H9 (cell line): ENCODE results near the gene MICAL3. TPM values are rescaled to one million over a fixed set of nuclear protein-coding genes. Genes with fewer than 3 reads are reported as not detected.

Experiments used
- DNase-seq: peaks from one replicate; pipeline ENCODE4 v3.0.0-alpha.2; 2017
- H2AFZ ChIP-seq: one replicate; pipeline ENCODE4 v1.6.1; 2013; ENCODE audit warnings: mild to moderate bottlenecking, low read length, control low read depth, moderate library complexity
- H2AK5ac ChIP-seq: 2 replicates; pipeline ENCODE4 v1.6.1; 2013; ENCODE audit warnings: low read length, control low read depth, mixed read lengths; ENCODE audit not compliant: insufficient read length
- H2BK120ac ChIP-seq: one replicate; pipeline ENCODE4 v1.6.1; 2013; ENCODE audit warnings: low read depth, mild to moderate bottlenecking, low read length, control low read depth, inconsistent platforms; ENCODE audit not compliant: poor library complexity, severe bottlenecking
- H2BK12ac ChIP-seq: 2 replicates; pipeline ENCODE4 v1.6.1; 2013; ENCODE audit warnings: low read length, control low read depth, mixed read lengths, low read depth; ENCODE audit not compliant: insufficient read length
- H2BK15ac ChIP-seq: 2 replicates; pipeline ENCODE4 v1.6.1; 2013; ENCODE audit warnings: low read depth, low read length, control low read depth
- H2BK20ac ChIP-seq: one replicate; pipeline ENCODE4 v1.6.1; 2013; ENCODE audit warnings: low read depth, mild to moderate bottlenecking, low read length, control low read depth, inconsistent platforms; ENCODE audit not compliant: poor library complexity, severe bottlenecking
- H2BK5ac ChIP-seq: 2 replicates; pipeline ENCODE4 v1.6.1; 2013; ENCODE audit warnings: low read length, control low read depth, mixed read lengths; ENCODE audit not compliant: insufficient read length
- H3K14ac ChIP-seq: 2 replicates; pipeline ENCODE4 v1.6.1; 2013; ENCODE audit warnings: low read length, control low read depth; ENCODE audit not compliant: insufficient read depth
- H3K18ac ChIP-seq: 2 replicates; pipeline ENCODE4 v1.6.1; 2013; ENCODE audit warnings: low read depth, mild to moderate bottlenecking, mixed read lengths, low read length, control low read depth; ENCODE audit not compliant: insufficient read length
- H3K23ac ChIP-seq: 2 replicates; pipeline ENCODE4 v1.6.1; 2013; ENCODE audit warnings: low read length, control low read depth, mixed read lengths, low read depth; ENCODE audit not compliant: insufficient read length
- H3K23me2 ChIP-seq: 2 replicates; pipeline ENCODE4 v1.6.1; 2013; ENCODE audit warnings: low read depth, mild to moderate bottlenecking, mixed read lengths, low read length, control low read depth; ENCODE audit not compliant: insufficient read length, poor library complexity, severe bottlenecking
- H3K27ac ChIP-seq: 2 replicates; pipeline ENCODE4 v1.5.1; 2013; ENCODE audit warnings: low read length, control low read depth, mixed read lengths, low read depth; ENCODE audit not compliant: insufficient read length
- H3K27me3 ChIP-seq: 2 replicates; pipeline ENCODE4 v1.6.1; 2013; ENCODE audit warnings: low read length, control low read depth, inconsistent platforms; ENCODE audit not compliant: insufficient read depth
- H3K4ac ChIP-seq: 2 replicates; pipeline ENCODE4 v1.6.1; 2013; ENCODE audit warnings: low read depth, mild to moderate bottlenecking, control low read depth, inconsistent platforms, low read length, moderate library complexity
- H3K4me1 ChIP-seq: 2 replicates; pipeline ENCODE4 v1.6.1; 2013; ENCODE audit warnings: low read length, control low read depth, inconsistent platforms; ENCODE audit not compliant: insufficient read depth
- H3K4me2 ChIP-seq: 2 replicates; pipeline ENCODE4 v1.6.1; 2013; ENCODE audit warnings: low read length, control low read depth, mixed read lengths; ENCODE audit not compliant: insufficient read length, insufficient read depth
- H3K56ac ChIP-seq: 2 replicates; pipeline ENCODE4 v1.6.1; 2013; ENCODE audit warnings: low read depth, mild to moderate bottlenecking, mixed read lengths, low read length, control low read depth; ENCODE audit not compliant: insufficient read length
- H3K79me1 ChIP-seq: 2 replicates; pipeline ENCODE4 v1.6.1; 2013; ENCODE audit warnings: low read depth, mild to moderate bottlenecking, moderate library complexity, low read length, control low read depth, inconsistent platforms; ENCODE audit not compliant: insufficient read depth, poor library complexity, severe bottlenecking
- H3K79me2 ChIP-seq: 2 replicates; pipeline ENCODE4 v1.6.1; 2013; ENCODE audit warnings: low read length, control low read depth, inconsistent platforms; ENCODE audit not compliant: insufficient read depth
- H3K9ac ChIP-seq: 2 replicates; pipeline ENCODE4 v1.6.1; 2013; ENCODE audit warnings: low read length, control low read depth, mixed read lengths; ENCODE audit not compliant: insufficient read length; ENCODE audit errors: extremely low read depth
- H3K9me3 ChIP-seq: one replicate; pipeline ENCODE4 v1.6.1; 2013; ENCODE audit warnings: low read depth, low read length, inconsistent platforms; ENCODE audit not compliant: control insufficient read depth
- H3T11ph ChIP-seq: one replicate; pipeline ENCODE4 v1.6.1; 2013; ENCODE audit warnings: mild to moderate bottlenecking, low read length, control low read depth, inconsistent platforms
- H4K20me1 ChIP-seq: one replicate; pipeline ENCODE4 v1.6.1; 2013; ENCODE audit not compliant: control insufficient read depth, insufficient read length, insufficient read depth
- H4K5ac ChIP-seq: 2 replicates; pipeline ENCODE4 v1.6.1; 2013; ENCODE audit warnings: low read depth, mild to moderate bottlenecking, mixed read lengths, low read length, control low read depth; ENCODE audit not compliant: insufficient read length
- H4K8ac ChIP-seq: replicated peaks from 2 replicates; pipeline ENCODE4 v1.6.1; 2013; ENCODE audit warnings: low read length, control low read depth, mixed read lengths, low read depth; ENCODE audit not compliant: insufficient read length
- H4K91ac ChIP-seq: 2 replicates; pipeline ENCODE4 v1.6.1; 2013; ENCODE audit warnings: low read depth, mild to moderate bottlenecking, moderate library complexity, mixed read lengths, low read length, control low read depth; ENCODE audit not compliant: insufficient read length
- H3K27ac Mint-ChIP-seq, 3 experiments: 2 replicates in 2 of 3; 3 replicates in 1 of 3; pipeline ENCODE4 v1.8.0; 2020 to 2021; ENCODE audit warnings: mixed read lengths in 3 of 3, mild to moderate bottlenecking in 1 of 3, moderate library complexity in 1 of 3
- H3K27me3 Mint-ChIP-seq: 2 replicates; pipeline ENCODE4 v1.8.0; 2021; ENCODE audit warnings: low read depth, mild to moderate bottlenecking, moderate library complexity, mixed read lengths
- H3K36me3 Mint-ChIP-seq, 3 experiments: 2 replicates in 2 of 3; 3 replicates in 1 of 3; pipeline ENCODE4 v1.8.0; 2020 to 2021; ENCODE audit warnings: low read depth in 3 of 3, mixed read lengths in 3 of 3; ENCODE audit not compliant: insufficient read depth in 1 of 3
- H3K4me1 Mint-ChIP-seq, 2 experiments: 2 replicates each; pipeline ENCODE4 v1.8.0; 2020; ENCODE audit warnings: mixed read lengths in 2 of 2
- H3K4me3 Mint-ChIP-seq, 2 experiments: 2 replicates in 1 of 2; 3 replicates in 1 of 2; pipeline ENCODE4 v1.8.0; 2020 to 2021; ENCODE audit warnings: mild to moderate bottlenecking in 2 of 2, mixed read lengths in 2 of 2, moderate library complexity in 1 of 2
- H3K9me3 Mint-ChIP-seq, 2 experiments: 2 replicates in 1 of 2; 3 replicates in 1 of 2; pipeline ENCODE4 v1.8.0; 2020; ENCODE audit warnings: mild to moderate bottlenecking in 2 of 2, mixed read lengths in 2 of 2, moderate library complexity in 1 of 2
- CTCF ChIP-seq: fragments of 200-600 bp; sonication (generic); conservative IDR thresholded peaks from 3 replicates; pipeline ENCODE4 v1.8.0; 2021; ENCODE audit warnings: antibody characterized with exemption, mild to moderate bottlenecking
- WGBS: extraction: QIAGEN DNeasy Blood & Tissue Kit; methylation state at CpG from one replicate; pipeline ENCODE4 v1.1.7; 2013; ENCODE audit warnings: missing lambda C conversion rate, low lambda C conversion rate, mixed read lengths; ENCODE audit not compliant: insufficient read length; ENCODE audit errors: extremely low coverage; 5-methylcytosine and 5-hydroxymethylcytosine counted together
- total RNA-seq: library from RNA; stranded (reverse); gene quantifications from 2 replicates; pipeline ENCODE4 v1.2.1, GENCODE V29; 2021

MICAL3 gene
- total RNA-seq, 1 experiment from 2014 or later = 50.2 TPM

GRCh38 chr22:17930455-17931313 is 93.7 kb downstream of the MICAL3 start:
- Histone ChIP-seq H2AK5ac (no peak overlapping the region), H3K56ac (no peak overlapping the region), H4K91ac (no peak overlapping the region), H3K79me1 (peaks cover 3% of the 10 kb centered on the region), H3T11ph (no peak overlapping the region), H3K9ac (no peak overlapping the region), H3K9me3 (no peaks in the 10 kb centered on the region), H4K20me1 (no peaks in the 10 kb centered on the region), H2BK20ac (no peak overlapping the region), H4K5ac (no peak overlapping the region), H3K79me2 (peaks cover 4% of the 10 kb centered on the region; the same call in 1 of the 2 replicates), H3K27me3 (no peaks in the 10 kb centered on the region), H4K8ac (no peak overlapping the region), H2BK15ac (no peak overlapping the region), H3K4me1 (no peaks in the 10 kb centered on the region), H2BK120ac (no peak overlapping the region), H3K4me2 (no peak overlapping the region), H3K23ac (no peak overlapping the region), H2AFZ (no peak overlapping the region), H2BK12ac (no peak overlapping the region), H3K18ac (no peak overlapping the region), H3K14ac (no peak overlapping the region; the same call in 1 of the 2 replicates), H3K27ac (no peak overlapping the region), H3K4ac (no peak overlapping the region), H2BK5ac (no peak overlapping the region), H3K23me2 (no peaks in the 10 kb centered on the region)
- H3K27ac Mint-ChIP-seq = peak overlapping the region in 1 of 3 experiments; percentile 61; a peak in 1 of 7 replicates
- DNase-seq = no peak
- no peaks in the 10 kb centered on the region for H3K36me3 Mint-ChIP-seq
- no peaks in the 10 kb centered on the region; the same call in 1 of the 2 replicates for H3K27me3 Mint-ChIP-seq
- no peak for TF ChIP-seq CTCF
- no peak overlapping the region for H3K4me3 Mint-ChIP-seq
- WGBS = no CpG with 5 or more reads among the region's 18 CpGs
- H3K9me3 Mint-ChIP-seq = no peaks in the 10 kb centered on the region
- H3K4me1 Mint-ChIP-seq = peaks cover 25 to 34% of the 10 kb centered on the region in 2 experiments
